GM12873 (cell line): ENCODE data around the gene MAD1L1.

ENCODE experiments used
- CTCF ChIP-seq: IDR thresholded peaks from 2 replicates; pipeline ENCODE4 v1.5.1; 2012; ENCODE audit warnings: low read depth, mild to moderate bottlenecking, moderate library complexity, low read length, control low read depth; ENCODE audit not compliant: insufficient read depth; ENCODE audit errors: missing control alignments

The MAD1L1 gene

GRCh38 chr7:1823376-1824150 is 409.2 kb downstream of the MAD1L1 start:
- TF ChIP-seq CTCF: no peak

GRCh38 chr7:1819259-1819841 is 413.4 kb downstream of the MAD1L1 start:
- TF ChIP-seq CTCF: no peak

- no peak for TF ChIP-seq CTCF
Measured at GRCh38 chr7:1818575-1819258, 414.0 kb downstream of the MAD1L1 start.

GRCh38 chr7:1817061-1817712 is 415.6 kb downstream of the MAD1L1 start:
- no peak for TF ChIP-seq CTCF

GRCh38 chr7:1815051-1815481 is 417.7 kb downstream of the MAD1L1 start:
- no peak for TF ChIP-seq CTCF

- no peak for TF ChIP-seq CTCF
Measured at GRCh38 chr7:1814089-1814811, 418.5 kb downstream of the MAD1L1 start.
